Measurements from ENCODE around the gene LACTB. TPM values are rescaled to one million over a fixed set of nuclear protein-coding genes. Genes with fewer than 3 reads are reported as not detected.

LACTB gene
- total and polyA plus RNA-seq, 2 experiments from 2014 or later: 15.2 to 20.9 TPM

- Mint-ChIP-seq H3K27ac (no peak overlapping the region), H3K4me1 (peaks cover 50% of the 10 kb centered on the region), H3K9me3 (no peaks in the 10 kb centered on the region), H3K4me3 (peak overlapping the region; percentile 88), H3K27me3 (ENCODE audit: insufficient read depth, low read depth, poor library complexity) (peaks cover 9% of the 10 kb centered on the region), H3K36me3 (ENCODE audit: low read depth) (no peaks in the 10 kb centered on the region)
- DNase-seq (ENCODE audit: low spot score): no peak
- Histone ChIP-seq H4K20me1 (replicated peaks; ENCODE audit: insufficient read depth) (0 out of 2 replicates have a peak, but pooled peaks cover 5% of the 10 kb centered on the region), H2AFZ (no peak overlapping the region), H3K4me2 (peak overlapping the region; percentile 87), H3K36me3 (ENCODE audit: insufficient read depth) (no peaks in the 10 kb centered on the region), H3K4me1 (ENCODE audit: insufficient read depth) (peaks cover 61% of the 10 kb centered on the region), H3K79me2 (replicated peaks; ENCODE audit: insufficient read depth) (peaks cover 63% of the 10 kb centered on the region), H3K4me3 (peak overlapping the region; percentile 89), H3K27ac (ENCODE audit: low read depth) (no peak overlapping the region), H3F3A (replicated peaks; ENCODE audit: low read depth) (no peaks in the 10 kb centered on the region; the same call in 1 of the 2 replicates), H3K27me3 (ENCODE audit: insufficient read depth) (no peaks in the 10 kb centered on the region), H3K9me2 (ENCODE audit: insufficient read depth) (no peaks in the 10 kb centered on the region)
- ATAC-seq: no peak
- TF ChIP-seq NANOG (IDR thresholded peaks at IDR 0.05; ENCODE audit: borderline replicate concordance): no peak
- TF ChIP-seq REST (IDR thresholded peaks at IDR 0.05; ENCODE audit: unreplicated experiment): no peak
- TF ChIP-seq STAT1 (IDR thresholded peaks at IDR 0.05; ENCODE audit: unreplicated experiment): no peak
- no peak for TF ChIP-seq ZNF114 (CRISPR knock-in tag; IDR thresholded peaks at IDR 0.05)
- no peak for TF ChIP-seq POLR2AphosphoS5 (IDR thresholded peaks at IDR 0.05; ENCODE audit: low read depth)
- no peak for TF ChIP-seq JUNB (IDR thresholded peaks at IDR 0.05; ENCODE audit: unreplicated experiment)
- no peak for TF ChIP-seq EZH2 (IDR thresholded peaks at IDR 0.05; ENCODE audit: low read depth, unreplicated experiment)
- no peak for TF ChIP-seq EZH2phosphoT487 (IDR thresholded peaks at IDR 0.05; ENCODE audit: unreplicated experiment)
- no peak for TF ChIP-seq CTCF (conservative IDR thresholded peaks at IDR 0.05; ENCODE audit: low read depth in 2 of 2)
- TF ChIP-seq CREB1 (CRISPR knock-in tag; IDR thresholded peaks at IDR 0.05; ENCODE audit: low read depth): no peak
- no peak for TF ChIP-seq ETS1 (IDR thresholded peaks at IDR 0.05)
- no peak for TF ChIP-seq ZNF462 (CRISPR knock-in tag; IDR thresholded peaks at IDR 0.05)
- TF ChIP-seq ZNF331 (CRISPR knock-in tag; IDR thresholded peaks at IDR 0.05; ENCODE audit: low read depth): no peak
Observed at GRCh38 chr15:63190769-63191649, 69.3 kb downstream of the LACTB start.

Data from GM23338 (cell line).